Osteoblast (primary cell): ENCODE data around the gene NDFIP2. TPM values are rescaled to one million over a fixed set of nuclear protein-coding genes. Genes with fewer than 3 reads are reported as not detected.

ENCODE experiments used
- DNase-seq: peaks from one replicate; pipeline ENCODE4 v3.0.0; 2011; ENCODE audit warnings: low spot score, mixed read lengths; ENCODE audit not compliant: insufficient read length; ENCODE audit errors: missing footprints
- H2AFZ ChIP-seq: 2 replicates; pipeline ENCODE4 v1.6.0; 2011; ENCODE audit warnings: mild to moderate bottlenecking, low read length
- H3K27ac ChIP-seq: 2 replicates; pipeline ENCODE4 v1.5.1; 2011; ENCODE audit warnings: mild to moderate bottlenecking, low read depth, low read length, moderate library complexity
- H3K27me3 ChIP-seq: 2 replicates; pipeline ENCODE4 v1.6.0; 2012; ENCODE audit warnings: mild to moderate bottlenecking, control low read depth, inconsistent platforms, low read length, moderate library complexity; ENCODE audit not compliant: insufficient read depth
- H3K36me3 ChIP-seq: 2 replicates; pipeline ENCODE4 v1.5.1; 2011; ENCODE audit warnings: mild to moderate bottlenecking, low read length, control low read depth, moderate library complexity; ENCODE audit not compliant: insufficient read depth
- H3K4me1 ChIP-seq: 2 replicates; pipeline ENCODE4 v1.5.1; 2011; ENCODE audit warnings: mild to moderate bottlenecking, low read length, control low read depth, moderate library complexity; ENCODE audit not compliant: insufficient read depth
- H3K4me2 ChIP-seq: 2 replicates; pipeline ENCODE4 v1.6.0; 2011; ENCODE audit warnings: mild to moderate bottlenecking, low read length; ENCODE audit not compliant: insufficient read depth
- H3K4me3 ChIP-seq: fragments of 200-600 bp; sonication (generic); 3 replicates; pipeline ENCODE4 v1.5.1; 2012; ENCODE audit warnings: mild to moderate bottlenecking, low read length, inconsistent platforms; ENCODE audit not compliant: insufficient read depth
- H3K79me2 ChIP-seq: 2 replicates; pipeline ENCODE4 v1.6.0; 2012; ENCODE audit warnings: mild to moderate bottlenecking, low read length, control low read depth, inconsistent platforms; ENCODE audit not compliant: insufficient read depth
- H3K9me3 ChIP-seq: 2 replicates; pipeline ENCODE4 v1.5.1; 2011; ENCODE audit warnings: low read depth, low read length, control low read depth
- H4K20me1 ChIP-seq: 2 replicates; pipeline ENCODE4 v1.6.0; 2012; ENCODE audit warnings: mild to moderate bottlenecking, low read length, control low read depth; ENCODE audit not compliant: insufficient read depth
- CTCF ChIP-seq: IDR thresholded peaks from 2 replicates; pipeline ENCODE4 v1.5.1; 2011; ENCODE audit warnings: mild to moderate bottlenecking, low read depth, low read length, moderate library complexity; ENCODE audit errors: extremely low read depth
- total RNA-seq: library from RNA; depleted of rRNA; stranded (reverse); fragments of >200 nt; gene quantifications from 2 replicates; pipeline ENCODE4 v1.2.3, GENCODE V29; 2012

The NDFIP2 gene
- total RNA-seq, 1 donor, result 56.5 TPM

DNA sequence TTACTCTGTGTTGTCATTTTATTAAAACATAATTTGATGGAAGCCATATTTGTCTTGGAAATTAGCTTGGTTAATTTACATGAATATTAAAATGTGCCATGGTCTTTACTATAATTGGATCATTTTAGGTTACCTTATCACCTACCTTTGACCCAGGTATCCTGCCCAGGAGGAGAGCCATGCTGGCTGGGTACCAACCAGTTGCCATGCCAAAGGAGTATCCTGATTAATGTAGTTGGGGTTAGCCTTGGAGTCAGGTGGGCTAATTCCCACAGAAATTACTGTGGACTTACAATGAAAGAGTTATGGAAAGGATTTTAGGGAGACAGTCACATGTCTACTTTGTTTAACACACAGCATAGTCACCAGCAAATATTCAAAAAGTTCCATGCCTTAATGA lies 32.0 kb downstream of the NDFIP2 start:
- H3K79me2 ChIP-seq, result peaks cover 91% of the 10 kb centered on the region
- H3K9me3 ChIP-seq, result no peaks in the 10 kb centered on the region
- peaks cover 6% of the 10 kb centered on the region for H3K4me1 ChIP-seq
- peaks cover 51% of the 10 kb centered on the region for H4K20me1 ChIP-seq
- TF ChIP-seq CTCF, result no peak
- no peaks in the 10 kb centered on the region for H3K36me3 ChIP-seq
- H3K4me2 ChIP-seq, result no peak overlapping the region
- no peak overlapping the region for H3K27ac ChIP-seq
- no peak overlapping the region for H2AFZ ChIP-seq
- no peak overlapping the region for H3K4me3 ChIP-seq
- DNase-seq, result no peak
- no peaks in the 10 kb centered on the region for H3K27me3 ChIP-seq

- H3K36me3 ChIP-seq, result peaks cover 8% of the 10 kb centered on the region
- no peaks in the 10 kb centered on the region for H3K27me3 ChIP-seq
- peaks cover 10% of the 10 kb centered on the region for H3K4me1 ChIP-seq
- no peak for DNase-seq
- TF ChIP-seq CTCF, result no peak
- no peak overlapping the region for H3K4me3 ChIP-seq
- H3K9me3 ChIP-seq, result no peaks in the 10 kb centered on the region
- peaks cover 71% of the 10 kb centered on the region for H3K79me2 ChIP-seq
- H3K27ac ChIP-seq, result no peak overlapping the region
- H2AFZ ChIP-seq, result no peak overlapping the region
- peaks cover 32% of the 10 kb centered on the region for H4K20me1 ChIP-seq
- H3K4me2 ChIP-seq, result no peak overlapping the region
These were observed 35.6 kb downstream of the NDFIP2 start for GRCh38 chr13:79516595-79516994.

DNA sequence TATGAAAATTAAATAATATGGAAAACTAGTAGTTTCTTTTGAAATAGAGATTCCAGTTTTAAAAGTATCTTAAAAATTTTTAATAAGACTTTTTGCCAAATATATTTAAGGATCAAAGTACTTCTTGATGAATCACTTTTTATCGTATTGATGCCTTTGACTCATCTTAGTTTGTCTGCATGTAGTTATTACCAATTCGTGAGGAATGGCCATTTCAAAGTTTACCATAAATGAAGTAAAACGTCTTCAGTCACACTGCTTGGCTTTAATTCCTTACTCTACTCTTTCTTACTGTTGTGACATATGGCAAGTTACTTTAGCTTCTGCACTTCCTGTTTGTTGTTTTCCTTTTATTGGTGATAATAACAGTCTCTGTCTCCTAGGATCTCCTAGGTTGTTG lies 38.3 kb downstream of the NDFIP2 start:
- Histone ChIP-seq H3K79me2 (peaks cover 52% of the 10 kb centered on the region), H3K27me3 (no peaks in the 10 kb centered on the region), H3K36me3 (peaks cover 23% of the 10 kb centered on the region), H3K4me2 (peak overlapping the region; percentile 29), H2AFZ (no peak overlapping the region), H4K20me1 (peaks cover 37% of the 10 kb centered on the region), H3K27ac (peak overlapping the region; percentile 34), H3K4me1 (peaks cover 18% of the 10 kb centered on the region), H3K9me3 (no peaks in the 10 kb centered on the region), H3K4me3 (no peak overlapping the region)
- no peak for TF ChIP-seq CTCF
- DNase-seq, result peak; percentile 62

GRCh38 chr13:79522583-79522982 lies 41.6 kb downstream of the NDFIP2 start:
- Histone ChIP-seq H3K79me2 (peaks cover 37% of the 10 kb centered on the region), H3K4me2 (no peak overlapping the region), H3K4me1 (peaks cover 23% of the 10 kb centered on the region), H3K36me3 (peaks cover 36% of the 10 kb centered on the region), H3K9me3 (no peaks in the 10 kb centered on the region), H3K4me3 (no peak overlapping the region), H3K27me3 (no peaks in the 10 kb centered on the region), H3K27ac (no peak overlapping the region), H4K20me1 (peaks cover 32% of the 10 kb centered on the region), H2AFZ (no peak overlapping the region)
- peak; percentile 52 for DNase-seq
- TF ChIP-seq CTCF, result no peak
